ENCODE data around the gene PER2. TPM values are rescaled to one million over a fixed set of nuclear protein-coding genes. Genes with fewer than 3 reads are reported as not detected.

The PER2 gene
- total and polyA plus RNA-seq, 2 of the 13 experiments (the other 11 are each of a cell fraction or from before 2014, with no cell fraction given): 5.1 to 9.4 TPM

DNA sequence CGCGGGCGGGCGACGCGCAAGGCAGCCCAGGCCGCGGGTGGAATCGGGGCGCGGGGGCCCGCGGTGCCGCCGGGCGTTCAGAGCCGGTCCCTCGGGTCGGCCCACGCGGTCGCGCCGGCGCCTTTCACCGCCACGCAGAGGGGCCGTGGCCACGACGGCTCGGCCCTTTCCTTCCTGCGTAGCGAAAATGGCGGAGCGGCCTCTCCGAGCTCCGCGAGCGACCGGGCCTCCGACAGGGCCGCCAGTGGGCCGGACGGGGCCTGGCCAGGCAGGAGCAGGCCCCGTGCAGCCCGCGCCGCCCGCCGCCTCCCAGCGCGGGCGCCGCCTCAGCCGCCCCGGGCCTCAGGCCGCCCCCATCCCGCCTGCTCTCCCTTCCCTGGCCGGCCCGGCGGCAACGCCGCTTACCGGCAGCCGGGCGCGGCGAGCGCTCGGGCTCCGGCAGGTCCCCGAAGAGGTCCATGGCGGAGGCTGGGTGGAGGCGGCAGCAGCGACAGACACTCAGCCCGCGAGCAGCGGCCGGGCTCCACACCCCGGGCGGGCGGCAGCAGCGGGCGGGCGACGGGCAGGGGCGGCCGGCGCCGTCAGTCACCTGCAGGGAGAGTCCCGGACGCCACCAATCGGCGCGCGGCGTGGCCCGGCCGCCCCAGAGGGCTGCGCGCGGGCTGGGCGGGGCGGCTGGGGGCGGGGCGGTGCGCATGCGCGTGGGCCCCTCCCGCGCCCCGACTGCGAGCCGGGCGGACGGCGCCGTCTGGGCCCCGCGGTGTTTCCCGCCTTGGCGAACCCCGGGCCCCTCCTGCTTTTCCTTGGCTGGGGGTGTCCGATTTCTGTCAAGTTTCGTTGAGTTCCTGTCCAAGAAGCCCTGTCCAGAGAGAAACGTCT is 85.1 kb downstream of the PER2 start, which contains the start of gene ILKAP (continued):
- TF ChIP-seq NKX3-1 (CRISPR knock-in tag; IDR thresholded peaks at IDR 0.05) (peak; percentile 53; the same call in 1 of the 2 replicates), REXO4 (CRISPR knock-in tag; IDR thresholded peaks at IDR 0.05; ENCODE audit: borderline replicate concordance) (no peak), ZIK1 (CRISPR knock-in tag; IDR thresholded peaks at IDR 0.05; ENCODE audit: borderline replicate concordance, low read depth) (peak; percentile 73; the same call in 1 of the 2 replicates), HNRNPUL1 (IDR thresholded peaks at IDR 0.05; ENCODE audit: low read depth, low read length) (no peak), CHCHD3 (CRISPR knock-in tag; IDR thresholded peaks at IDR 0.05) (no peak), RFXAP (CRISPR knock-in tag; IDR thresholded peaks at IDR 0.05; ENCODE audit: borderline replicate concordance) (0 out of 2 replicates have a peak, but pooled peaks have one; percentile 26), HNRNPLL (IDR thresholded peaks at IDR 0.05; ENCODE audit: low read depth, low read length, poor library complexity, severe bottlenecking) (peak; percentile 69)
- TF ChIP-seq, protein P1, sequence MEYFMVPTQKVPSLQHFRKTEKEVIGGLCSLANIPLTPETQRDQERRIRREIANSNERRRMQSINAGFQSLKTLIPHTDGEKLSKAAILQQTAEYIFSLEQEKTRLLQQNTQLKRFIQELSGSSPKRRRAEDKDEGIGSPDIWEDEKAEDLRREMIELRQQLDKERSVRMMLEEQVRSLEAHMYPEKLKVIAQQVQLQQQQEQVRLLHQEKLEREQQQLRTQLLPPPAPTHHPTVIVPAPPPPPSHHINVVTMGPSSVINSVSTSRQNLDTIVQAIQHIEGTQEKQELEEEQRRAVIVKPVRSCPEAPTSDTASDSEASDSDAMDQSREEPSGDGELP (IDR thresholded peaks at IDR 0.05; ENCODE audit: borderline replicate concordance, low read depth): no peak
- TF ChIP-seq, protein P2, sequence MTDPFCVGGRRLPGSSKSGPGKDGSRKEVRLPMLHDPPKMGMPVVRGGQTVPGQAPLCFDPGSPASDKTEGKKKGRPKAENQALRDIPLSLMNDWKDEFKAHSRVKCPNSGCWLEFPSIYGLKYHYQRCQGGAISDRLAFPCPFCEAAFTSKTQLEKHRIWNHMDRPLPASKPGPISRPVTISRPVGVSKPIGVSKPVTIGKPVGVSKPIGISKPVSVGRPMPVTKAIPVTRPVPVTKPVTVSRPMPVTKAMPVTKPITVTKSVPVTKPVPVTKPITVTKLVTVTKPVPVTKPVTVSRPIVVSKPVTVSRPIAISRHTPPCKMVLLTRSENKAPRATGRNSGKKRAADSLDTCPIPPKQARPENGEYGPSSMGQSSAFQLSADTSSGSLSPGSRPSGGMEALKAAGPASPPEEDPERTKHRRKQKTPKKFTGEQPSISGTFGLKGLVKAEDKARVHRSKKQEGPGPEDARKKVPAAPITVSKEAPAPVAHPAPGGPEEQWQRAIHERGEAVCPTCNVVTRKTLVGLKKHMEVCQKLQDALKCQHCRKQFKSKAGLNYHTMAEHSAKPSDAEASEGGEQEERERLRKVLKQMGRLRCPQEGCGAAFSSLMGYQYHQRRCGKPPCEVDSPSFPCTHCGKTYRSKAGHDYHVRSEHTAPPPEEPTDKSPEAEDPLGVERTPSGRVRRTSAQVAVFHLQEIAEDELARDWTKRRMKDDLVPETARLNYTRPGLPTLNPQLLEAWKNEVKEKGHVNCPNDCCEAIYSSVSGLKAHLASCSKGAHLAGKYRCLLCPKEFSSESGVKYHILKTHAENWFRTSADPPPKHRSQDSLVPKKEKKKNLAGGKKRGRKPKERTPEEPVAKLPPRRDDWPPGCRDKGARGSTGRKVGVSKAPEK (CRISPR knock-in tag; IDR thresholded peaks at IDR 0.05; ENCODE audit: borderline replicate concordance): no peak
- TF ChIP-seq, protein P3, sequence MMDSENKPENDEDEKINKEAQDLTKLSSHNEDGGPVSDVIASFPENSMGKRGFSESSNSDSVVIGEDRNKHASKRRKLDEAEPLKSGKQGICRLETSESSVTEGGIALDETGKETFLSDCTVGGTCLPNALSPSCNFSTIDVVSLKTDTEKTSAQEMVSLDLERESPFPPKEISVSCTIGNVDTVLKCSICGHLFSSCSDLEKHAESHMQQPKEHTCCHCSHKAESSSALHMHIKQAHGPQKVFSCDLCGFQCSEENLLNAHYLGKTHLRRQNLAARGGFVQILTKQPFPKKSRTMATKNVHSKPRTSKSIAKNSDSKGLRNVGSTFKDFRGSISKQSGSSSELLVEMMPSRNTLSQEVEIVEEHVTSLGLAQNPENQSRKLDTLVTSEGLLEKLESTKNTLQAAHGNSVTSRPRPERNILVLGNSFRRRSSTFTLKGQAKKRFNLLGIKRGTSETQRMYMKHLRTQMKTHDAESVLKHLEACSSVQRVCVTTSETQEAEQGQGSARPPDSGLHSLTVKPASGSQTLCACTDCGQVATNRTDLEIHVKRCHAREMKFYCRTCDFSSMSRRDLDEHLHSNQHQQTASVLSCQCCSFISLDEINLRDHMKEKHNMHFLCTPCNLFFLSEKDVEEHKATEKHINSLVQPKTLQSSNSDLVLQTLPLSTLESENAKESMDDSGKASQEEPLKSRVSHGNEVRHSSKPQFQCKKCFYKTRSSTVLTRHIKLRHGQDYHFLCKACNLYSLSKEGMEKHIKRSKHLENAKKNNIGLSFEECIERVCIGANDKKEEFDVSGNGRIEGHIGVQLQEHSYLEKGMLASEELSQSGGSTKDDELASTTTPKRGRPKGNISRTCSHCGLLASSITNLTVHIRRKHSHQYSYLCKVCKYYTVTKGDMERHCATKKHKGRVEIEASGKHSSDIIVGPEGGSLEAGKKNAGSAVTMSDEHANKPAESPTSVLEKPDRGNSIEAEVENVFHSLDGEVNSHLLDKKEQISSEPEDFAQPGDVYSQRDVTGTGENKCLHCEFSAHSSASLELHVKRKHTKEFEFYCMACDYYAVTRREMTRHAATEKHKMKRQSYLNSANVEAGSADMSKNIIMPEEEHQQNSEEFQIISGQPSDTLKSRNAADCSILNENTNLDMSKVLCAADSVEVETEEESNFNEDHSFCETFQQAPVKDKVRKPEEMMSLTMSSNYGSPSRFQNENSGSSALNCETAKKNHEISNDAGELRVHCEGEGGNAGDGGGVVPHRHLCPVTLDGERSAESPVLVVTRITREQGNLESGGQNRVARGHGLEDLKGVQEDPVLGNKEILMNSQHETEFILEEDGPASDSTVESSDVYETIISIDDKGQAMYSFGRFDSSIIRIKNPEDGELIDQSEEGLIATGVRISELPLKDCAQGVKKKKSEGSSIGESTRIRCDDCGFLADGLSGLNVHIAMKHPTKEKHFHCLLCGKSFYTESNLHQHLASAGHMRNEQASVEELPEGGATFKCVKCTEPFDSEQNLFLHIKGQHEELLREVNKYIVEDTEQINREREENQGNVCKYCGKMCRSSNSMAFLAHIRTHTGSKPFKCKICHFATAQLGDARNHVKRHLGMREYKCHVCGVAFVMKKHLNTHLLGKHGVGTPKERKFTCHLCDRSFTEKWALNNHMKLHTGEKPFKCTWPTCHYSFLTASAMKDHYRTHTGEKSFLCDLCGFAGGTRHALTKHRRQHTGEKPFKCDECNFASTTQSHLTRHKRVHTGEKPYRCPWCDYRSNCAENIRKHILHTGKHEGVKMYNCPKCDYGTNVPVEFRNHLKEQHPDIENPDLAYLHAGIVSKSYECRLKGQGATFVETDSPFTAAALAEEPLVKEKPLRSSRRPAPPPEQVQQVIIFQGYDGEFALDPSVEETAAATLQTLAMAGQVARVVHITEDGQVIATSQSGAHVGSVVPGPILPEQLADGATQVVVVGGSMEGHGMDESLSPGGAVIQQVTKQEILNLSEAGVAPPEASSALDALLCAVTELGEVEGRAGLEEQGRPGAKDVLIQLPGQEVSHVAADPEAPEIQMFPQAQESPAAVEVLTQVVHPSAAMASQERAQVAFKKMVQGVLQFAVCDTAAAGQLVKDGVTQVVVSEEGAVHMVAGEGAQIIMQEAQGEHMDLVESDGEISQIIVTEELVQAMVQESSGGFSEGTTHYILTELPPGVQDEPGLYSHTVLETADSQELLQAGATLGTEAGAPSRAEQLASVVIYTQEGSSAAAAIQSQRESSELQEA (CRISPR knock-in tag; IDR thresholded peaks at IDR 0.05; ENCODE audit: not compliant biosample characterization): no peak
- TF ChIP-seq, protein P4, sequence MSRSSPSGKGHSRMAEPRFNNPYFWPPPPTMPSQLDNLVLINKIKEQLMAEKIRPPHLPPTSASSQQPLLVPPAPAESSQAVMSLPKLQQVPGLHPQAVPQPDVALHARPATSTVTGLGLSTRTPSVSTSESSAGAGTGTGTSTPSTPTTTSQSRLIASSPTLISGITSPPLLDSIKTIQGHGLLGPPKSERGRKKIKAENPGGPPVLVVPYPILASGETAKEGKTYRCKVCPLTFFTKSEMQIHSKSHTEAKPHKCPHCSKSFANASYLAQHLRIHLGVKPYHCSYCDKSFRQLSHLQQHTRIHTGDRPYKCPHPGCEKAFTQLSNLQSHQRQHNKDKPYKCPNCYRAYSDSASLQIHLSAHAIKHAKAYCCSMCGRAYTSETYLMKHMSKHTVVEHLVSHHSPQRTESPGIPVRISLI (CRISPR knock-in tag; IDR thresholded peaks at IDR 0.05; ENCODE audit: borderline replicate concordance): no peak
